ENCODE data around the gene PPP1R12B.
"Not testable (repeated sequence)": the region's sequence is repeated elsewhere in the genome, so short reads cannot be mapped to it uniquely, and the experiment has no call there.

The PPP1R12B gene

GRCh38 chr1:202483362-202483761, 134.9 kb downstream of the PPP1R12B start:
- not testable (repeated sequence) for DNase-seq (ENCODE audit: low read depth)

GRCh38 chr1:202484032-202484431, 135.5 kb downstream of the PPP1R12B start:
- DNase-seq (ENCODE audit: low read depth), result not testable (repeated sequence)

GRCh38 chr1:202484820-202485219, 136.3 kb downstream of the PPP1R12B start:
- not testable (repeated sequence) for DNase-seq (ENCODE audit: low read depth)

- not testable (repeated sequence) for DNase-seq (ENCODE audit: low read depth)
Measured at GRCh38 chr1:202488178-202488649, 139.7 kb downstream of the PPP1R12B start.

- not testable (repeated sequence) for DNase-seq (ENCODE audit: low read depth)
Measured at GRCh38 chr1:202489101-202489500, 140.6 kb downstream of the PPP1R12B start.

GRCh38 chr1:202493112-202493511, 144.6 kb downstream of the PPP1R12B start:
- DNase-seq (ENCODE audit: low read depth), result not testable (repeated sequence)

GRCh38 chr1:202498542-202498941, 150.0 kb downstream of the PPP1R12B start:
- no peak for DNase-seq (ENCODE audit: low read depth)

- DNase-seq (ENCODE audit: low read depth), result not testable (repeated sequence)
Measured at GRCh38 chr1:202499997-202500396, 151.5 kb downstream of the PPP1R12B start.

GRCh38 chr1:202501281-202501680, 152.8 kb downstream of the PPP1R12B start:
- no peak for DNase-seq (ENCODE audit: low read depth)

- no peak for DNase-seq (ENCODE audit: low read depth)
Measured at GRCh38 chr1:202505356-202505755, 156.9 kb downstream of the PPP1R12B start.

GRCh38 chr1:202505880-202506575, 157.5 kb downstream of the PPP1R12B start:
- DNase-seq (ENCODE audit: low read depth), result not testable (repeated sequence)

GRCh38 chr1:202508863-202509262, 160.4 kb downstream of the PPP1R12B start:
- not testable (repeated sequence) for DNase-seq (ENCODE audit: low read depth)

GRCh38 chr1:202513875-202514274, 165.4 kb downstream of the PPP1R12B start:
- not testable (repeated sequence) for DNase-seq (ENCODE audit: low read depth)

- DNase-seq (ENCODE audit: low read depth), result no peak
Measured at GRCh38 chr1:202516434-202516877, 168.0 kb downstream of the PPP1R12B start.

GRCh38 chr1:202517146-202517545, 168.6 kb downstream of the PPP1R12B start:
- not testable (repeated sequence) for DNase-seq (ENCODE audit: low read depth)

GRCh38 chr1:202518180-202518579, 169.7 kb downstream of the PPP1R12B start:
- not testable (repeated sequence) for DNase-seq (ENCODE audit: low read depth)

GRCh38 chr1:202518905-202519304, 170.4 kb downstream of the PPP1R12B start:
- not testable (repeated sequence) for DNase-seq (ENCODE audit: low read depth)

GRCh38 chr1:202520129-202520856, 171.8 kb downstream of the PPP1R12B start:
- not testable (repeated sequence) for DNase-seq (ENCODE audit: low read depth)

GRCh38 chr1:202520857-202521216, 172.3 kb downstream of the PPP1R12B start:
- not testable (repeated sequence) for DNase-seq (ENCODE audit: low read depth)

- DNase-seq (ENCODE audit: low read depth), result not testable (repeated sequence)
Measured at GRCh38 chr1:202521484-202521883, 173.0 kb downstream of the PPP1R12B start.

GRCh38 chr1:202521886-202522285, 173.4 kb downstream of the PPP1R12B start:
- DNase-seq (ENCODE audit: low read depth), result no peak

GRCh38 chr1:202526056-202526455, 177.6 kb downstream of the PPP1R12B start:
- DNase-seq (ENCODE audit: low read depth), result not testable (repeated sequence)
